OCI-LY3 (cell line): ENCODE results near the gene FAM228A.

Experiments used
- CTCF ChIP-seq: fragments of 200-600, 300-600 bp; sonication (generic); IDR thresholded peaks from 2 replicates; pipeline ENCODE4 v1.5.1; 2014; ENCODE audit warnings: antibody characterized with exemption, low read length, low read depth
- EZH2phosphoT487 ChIP-seq: fragments of 200-600 bp; shearing (Covaris generic); IDR thresholded peaks from 2 replicates; pipeline ENCODE4 v1.6.1; 2018; ENCODE audit warnings: antibody characterized with exemption, mixed run types, low read depth

- TF ChIP-seq CTCF (no peak), EZH2phosphoT487 (no peak)
Observed at GRCh38 chr2:24210106-24210455, 35.2 kb downstream of the FAM228A start.
